GM18868 (cell line): ENCODE data around the gene OMD.

Experiments
- ATAC-seq: cut with Tn5 transposase; IDR thresholded peaks from one replicate; pipeline ENCODE4 v1.9.1; 2021; ENCODE audit warnings: mild to moderate bottlenecking, moderate library complexity; ENCODE audit not compliant: unreplicated experiment

OMD gene

GRCh38 chr9:92424340-92424739 lies at the start of gene OMD:
TSS of gene OMD (minus strand) at chr9:92424471. CDS start at chr9:92417558, 6,913 bp downstream.
- ATAC-seq, result no peak

- no peak for ATAC-seq
Measured at GRCh38 chr9:92468206-92468605, 43.9 kb upstream of the OMD start.

GRCh38 chr9:92467511-92467910 lies 43.2 kb upstream of the OMD start:
- no peak for ATAC-seq

GRCh38 chr9:92467041-92467440 lies 42.8 kb upstream of the OMD start:
- no peak for ATAC-seq

- ATAC-seq, result no peak
Measured at GRCh38 chr9:92463984-92464383, 39.7 kb upstream of the OMD start.

- no peak for ATAC-seq
Measured at GRCh38 chr9:92463387-92463786, 39.1 kb upstream of the OMD start.

GRCh38 chr9:92457576-92457975 lies 33.3 kb upstream of the OMD start:
- no peak for ATAC-seq

- ATAC-seq, result no peak
Measured at GRCh38 chr9:92455217-92455616, 30.9 kb upstream of the OMD start.

- ATAC-seq, result no peak
Measured at GRCh38 chr9:92446536-92446935, 22.3 kb upstream of the OMD start.

- ATAC-seq, result no peak
Measured at GRCh38 chr9:92444841-92445240, 20.6 kb upstream of the OMD start.

GRCh38 chr9:92440751-92441046 lies 16.4 kb upstream of the OMD start:
- ATAC-seq, result no peak

- ATAC-seq, result no peak
Measured at GRCh38 chr9:92439921-92440750, 15.9 kb upstream of the OMD start.

- no peak for ATAC-seq
Measured at GRCh38 chr9:92438900-92439526, 14.7 kb upstream of the OMD start.

- no peak for ATAC-seq
Measured at GRCh38 chr9:92435263-92435662, 11.0 kb upstream of the OMD start.

GRCh38 chr9:92432972-92433548 lies 8.8 kb upstream of the OMD start:
- no peak for ATAC-seq

GRCh38 chr9:92432350-92432749 lies 8.1 kb upstream of the OMD start:
- no peak for ATAC-seq

- no peak for ATAC-seq
Measured at GRCh38 chr9:92429836-92430235, 5.6 kb upstream of the OMD start.

- ATAC-seq, result no peak
Measured at GRCh38 chr9:92426501-92427145, 2.4 kb upstream of the OMD start.

- ATAC-seq, result no peak
Measured at GRCh38 chr9:92425474-92425873, 1.2 kb upstream of the OMD start.

GRCh38 chr9:92423612-92424011 lies 659 bp downstream of the OMD start:
- no peak for ATAC-seq

- ATAC-seq, result no peak
Measured at GRCh38 chr9:92422611-92423338, 1.5 kb downstream of the OMD start.
